AG04449 (cell line): ENCODE results near the gene IRGC.

Source experiments
- CTCF ChIA-PET: fragments of 350-600 bp; formaldehyde crosslinking; extraction: SDS; loops from one replicate; lab custom pipeline; 2021; ENCODE audit warnings: antibody characterized with exemption; lab: Yijun Ruan, JAX
- POLR2A ChIA-PET: fragments of 400-600, 350-600 bp; formaldehyde crosslinking; extraction: SDS; loops from one replicate; lab custom pipeline; 2020; ENCODE audit warnings: antibody characterized with exemption, inconsistent platforms; lab: Yijun Ruan, JAX
- DNase-seq: peaks from one replicate; pipeline ENCODE4 v3.0.0-alpha.2; 2010; ENCODE audit warnings: low read depth, low spot score
- H3K4me3 ChIP-seq: 2 replicates; pipeline ENCODE4 v1.5.1; 2011; ENCODE audit warnings: low read depth, mild to moderate bottlenecking, control low read depth, low read length
- CTCF ChIP-seq: IDR thresholded peaks from one replicate; pipeline ENCODE4 v1.5.1; 2011; ENCODE audit warnings: mild to moderate bottlenecking, moderate library complexity, low read length, control low read depth, inconsistent platforms; ENCODE audit not compliant: insufficient read depth; ENCODE audit errors: missing control alignments

Gene IRGC

GRCh38 chr19:43724896-43725295 is 9.0 kb downstream of the IRGC start:
- ChIA-PET CTCF (interaction anchor here (0.6 to 1.5 kb wide), 4 partner anchors 10 to 55 kb away, joined by 3 read pairs; partner anchors contain the start of gene PLAUR), POLR2A (interaction anchor here (0.8 kb wide), 1 partner anchor 8 kb away, joined by 3 read pairs; no protein-coding TSS in a partner anchor)
- no peak overlapping the region for H3K4me3 ChIP-seq
- DNase-seq, result no peak
- TF ChIP-seq CTCF, result no peak

GRCh38 chr19:43725468-43725867 is 9.6 kb downstream of the IRGC start:
- CTCF ChIA-PET, result interaction anchor here (0.9 to 1.5 kb wide), 2 partner anchors 9 to 20 kb away, joined by 3 to 4 read pairs; no protein-coding TSS in a partner anchor
- POLR2A ChIA-PET, result no interaction called here
- DNase-seq, result no peak
- no peak overlapping the region for H3K4me3 ChIP-seq
- TF ChIP-seq CTCF, result no peak

GRCh38 chr19:43726736-43727592 is 11.1 kb downstream of the IRGC start:
- CTCF ChIA-PET, result interaction anchor here (1.5 kb wide), 1 partner anchor 18 kb away, joined by 4 read pairs; no protein-coding TSS in a partner anchor
- no peak for TF ChIP-seq CTCF
- DNase-seq, result no peak
- no peak overlapping the region for H3K4me3 ChIP-seq
- POLR2A ChIA-PET, result no interaction called here

- TF ChIP-seq CTCF, result no peak
- ChIA-PET POLR2A (no interaction called here), CTCF (interaction anchor here (1.4 kb wide), 1 partner anchor 18 kb away, joined by 5 read pairs; no protein-coding TSS in a partner anchor)
- H3K4me3 ChIP-seq, result no peak overlapping the region
- DNase-seq, result no peak
Measured at GRCh38 chr19:43727593-43727853, 11.6 kb downstream of the IRGC start.

- no peak overlapping the region for H3K4me3 ChIP-seq
- POLR2A ChIA-PET, result interaction anchor here (1.1 kb wide), 1 partner anchor 61 kb away, joined by 3 read pairs; no protein-coding TSS in a partner anchor
- no peak for TF ChIP-seq CTCF
- CTCF ChIA-PET, result interaction anchor here (0.9 to 1.9 kb wide), 2 partner anchors 13 to 40 kb away, joined by 3 to 4 read pairs; no protein-coding TSS in a partner anchor
- no peak for DNase-seq
Measured at GRCh38 chr19:43729919-43730318, 14.0 kb downstream of the IRGC start.

GRCh38 chr19:43731346-43731745 is 15.5 kb downstream of the IRGC start:
- TF ChIP-seq CTCF, result no peak
- DNase-seq, result no peak
- CTCF ChIA-PET, result interaction anchor here (1.7 kb wide), 1 partner anchor 14 kb away, joined by 10 read pairs; no protein-coding TSS in a partner anchor
- H3K4me3 ChIP-seq, result no peak overlapping the region
- POLR2A ChIA-PET, result no interaction called here
